CD14-positive monocyte (primary cell): Measurements from ENCODE around the gene NDUFB10. TPM values are rescaled to one million over a fixed set of nuclear protein-coding genes. Genes with fewer than 3 reads are reported as not detected.

Experiments used
- DNase-seq, 3 donors: peaks; one replicate each; pipeline ENCODE4 v3.0.0-alpha.2; 2011 to 2022
- H2AFZ ChIP-seq: 2 replicates; pipeline ENCODE4 v1.6.0; 2012; ENCODE audit warnings: mild to moderate bottlenecking, low read depth, low read length, inconsistent platforms; ENCODE audit not compliant: insufficient read depth, poor library complexity, severe bottlenecking
- H3K27ac ChIP-seq, 2 donors: 1 replicate in 1 of 2; 2 replicates in 1 of 2; pipeline ENCODE4 v1.5.1; 2012 to 2013; ENCODE audit warnings: low read length in 2 of 2, control low read depth in 1 of 2, inconsistent platforms in 1 of 2, low read depth in 1 of 2, mild to moderate bottlenecking in 1 of 2
- H3K27me3 ChIP-seq, 2 donors: one replicate each; pipeline versions ENCODE4 v1.6.0 to v1.6.1; 2011 to 2013; ENCODE audit warnings: low read length in 2 of 2; ENCODE audit not compliant: control insufficient read depth in 2 of 2, insufficient read depth in 2 of 2
- H3K36me3 ChIP-seq, 2 donors: replicated peaks in 1 of 2; 1 replicate in 1 of 2; 2 replicates in 1 of 2; pipeline versions ENCODE4 v1.5.1 to v1.6.1; 2012 to 2013; ENCODE audit warnings: low read length in 2 of 2, control low read depth in 1 of 2, inconsistent platforms in 1 of 2, mild to moderate bottlenecking in 1 of 2; ENCODE audit not compliant: insufficient read depth in 2 of 2, control insufficient read depth in 1 of 2
- H3K4me1 ChIP-seq, 2 donors: 1 replicate in 1 of 2; 2 replicates in 1 of 2; pipeline versions ENCODE4 v1.5.1 to v1.6.1; 2012 to 2013; ENCODE audit warnings: low read length in 2 of 2, control low read depth in 1 of 2, inconsistent platforms in 1 of 2, mild to moderate bottlenecking in 1 of 2, moderate library complexity in 1 of 2; ENCODE audit not compliant: insufficient read depth in 2 of 2, control insufficient read depth in 1 of 2
- H3K4me2 ChIP-seq: replicated peaks from 2 replicates; pipeline ENCODE3; 2012; ENCODE audit warnings: low read length, moderate library complexity, mild to moderate bottlenecking; ENCODE audit not compliant: poor library complexity, severe bottlenecking; ENCODE audit errors: extremely low read depth
- H3K4me3 ChIP-seq, 3 experiments: fragments of 200-600 bp in 1 of 3; sonication (generic) in 1 of 3; replicated peaks in 1 of 3; 1 replicate in 2 of 3; 2 replicates in 1 of 3; pipeline ENCODE4 v1.5.1; 2011 to 2013; ENCODE audit warnings: low read length in 3 of 3, mild to moderate bottlenecking in 3 of 3, control low read depth in 2 of 3, low read depth in 2 of 3, inconsistent platforms in 1 of 3, moderate library complexity in 1 of 3
- H3K79me2 ChIP-seq: 2 replicates; pipeline ENCODE4 v1.6.0; 2012; ENCODE audit warnings: mild to moderate bottlenecking, control low read depth, inconsistent platforms, low read length, moderate library complexity; ENCODE audit not compliant: insufficient read depth
- H3K9ac ChIP-seq: 2 replicates; pipeline ENCODE4 v1.6.0; 2017; ENCODE audit warnings: low read length, mild to moderate bottlenecking; ENCODE audit not compliant: insufficient read depth, poor library complexity, severe bottlenecking
- H3K9me3 ChIP-seq, 2 donors: replicated peaks in 1 of 2; 1 replicate in 1 of 2; 2 replicates in 1 of 2; pipeline versions ENCODE4 v1.5.1 to v1.6.1; 2012 to 2013; ENCODE audit warnings: low read length in 2 of 2, control low read depth in 1 of 2; ENCODE audit not compliant: control insufficient read depth in 1 of 2, insufficient read depth in 1 of 2
- H4K20me1 ChIP-seq: 2 replicates; pipeline ENCODE4 v1.6.0; 2012; ENCODE audit warnings: mild to moderate bottlenecking, low read length, control low read depth, moderate library complexity; ENCODE audit not compliant: insufficient read depth
- H3K27ac Mint-ChIP-seq, 7 donors: one replicate each; pipeline ENCODE4 v1.8.0; 2020; ENCODE audit warnings: mild to moderate bottlenecking in 7 of 7, mixed read lengths in 7 of 7, moderate library complexity in 6 of 7, inconsistent platforms in 2 of 7
- H3K27me3 Mint-ChIP-seq, 3 donors: one replicate each; pipeline ENCODE4 v1.8.0; 2021 to 2022; ENCODE audit warnings: low read depth in 3 of 3, mild to moderate bottlenecking in 3 of 3, mixed read lengths in 3 of 3, moderate library complexity in 3 of 3, inconsistent platforms in 1 of 3
- H3K36me3 Mint-ChIP-seq, 2 donors: one replicate each; pipeline ENCODE4 v1.8.0; 2020; ENCODE audit warnings: mixed read lengths in 2 of 2, inconsistent platforms in 1 of 2, mild to moderate bottlenecking in 1 of 2
- H3K4me1 Mint-ChIP-seq: one replicate; pipeline ENCODE4 v1.8.0; 2020; ENCODE audit warnings: mild to moderate bottlenecking, mixed read lengths
- H3K4me3 Mint-ChIP-seq, 2 donors: one replicate each; pipeline ENCODE4 v1.8.0; 2020; ENCODE audit warnings: mild to moderate bottlenecking in 2 of 2, mixed read lengths in 2 of 2, moderate library complexity in 1 of 2
- H3K9me3 Mint-ChIP-seq, 7 donors: one replicate each; pipeline ENCODE4 v1.8.0; 2020 to 2022; ENCODE audit warnings: mixed read lengths in 7 of 7, mild to moderate bottlenecking in 6 of 7, moderate library complexity in 6 of 7, inconsistent platforms in 2 of 7
- CTCF ChIP-seq: fragments of 200-600 bp; IDR thresholded peaks from one replicate; pipeline ENCODE4 v1.8.0; 2022; ENCODE audit warnings: antibody characterized with exemption, mild to moderate bottlenecking
- WGBS: methylation state at CpG from one replicate; pipeline ENCODE4 v1.1.5; 2013; ENCODE audit warnings: missing lambda C conversion rate; ENCODE audit not compliant: insufficient coverage; 5-methylcytosine and 5-hydroxymethylcytosine counted together
- intact Hi-C, 2 donors: fragments of 100-400 bp; cut with micrococcal nuclease; formaldehyde crosslinking; loops; one replicate each; pipeline versions ENCODE4 v1.15.0 to v1.15.1; 2023
- polyA plus RNA-seq, 3 donors: library from polyadenylated mRNA; depleted of rRNA in 1 of 3; unstranded in 2 of 3; stranded (reverse) in 1 of 3; fragments of 300-500 nt in 2 of 3; fragments of >200 nt in 1 of 3; fragmentation: Illumina TruSeq in 2 of 3; gene quantifications; 1 replicate in 2 of 3; 2 replicates in 1 of 3; pipeline ENCODE4 v1.2.3, GENCODE V29; 2012 to 2021

NDUFB10 gene
- polyA plus RNA-seq, 3 donors = 121 to 215 (median 186) TPM

GRCh38 chr16:1972490-1972877, 13.1 kb downstream of the NDUFB10 start:
- peaks cover 31 to 35% of the 10 kb centered on the region in 2 donors for H3K36me3 Mint-ChIP-seq
- H3K4me2 ChIP-seq = peak overlapping the region; percentile 95
- DNase-seq = no peak
- peak overlapping the region; percentile 99 for H2AFZ ChIP-seq
- no peaks in the 10 kb centered on the region for H3K27me3 ChIP-seq
- peaks cover 0 to 2% (median 0%) of the 10 kb centered on the region in 7 donors for H3K9me3 Mint-ChIP-seq
- H3K4me3 ChIP-seq = peak overlapping the region; percentile 65 to 95 (median 70)
- H3K9ac ChIP-seq = peak overlapping the region; percentile 90
- TF ChIP-seq CTCF = no peak
- H4K20me1 ChIP-seq = no peaks in the 10 kb centered on the region
- peaks cover 18 to 20% of the 10 kb centered on the region in 2 donors for H3K4me1 ChIP-seq
- H3K27ac Mint-ChIP-seq = peak overlapping the region in 6 of 7 donors; percentile 42 to 98 (median 98)
- no peaks in the 10 kb centered on the region for H3K9me3 ChIP-seq
- peaks cover 11% of the 10 kb centered on the region for H3K79me2 ChIP-seq
- H3K36me3 ChIP-seq = peaks cover 33 to 34% of the 10 kb centered on the region in 2 donors
- WGBS = 6% methylated on average over 22 of the region's 22 CpGs
- H3K27ac ChIP-seq = peak overlapping the region in 1 of 2 donors; percentile 95
- peak overlapping the region; percentile 91 for H3K4me3 Mint-ChIP-seq
- H3K4me1 Mint-ChIP-seq = peaks cover 21% of the 10 kb centered on the region
- H3K27me3 Mint-ChIP-seq = peaks cover 0 to 2% (median 1%) of the 10 kb centered on the region in 3 donors
- intact Hi-C loops = no loop called here

DNA sequence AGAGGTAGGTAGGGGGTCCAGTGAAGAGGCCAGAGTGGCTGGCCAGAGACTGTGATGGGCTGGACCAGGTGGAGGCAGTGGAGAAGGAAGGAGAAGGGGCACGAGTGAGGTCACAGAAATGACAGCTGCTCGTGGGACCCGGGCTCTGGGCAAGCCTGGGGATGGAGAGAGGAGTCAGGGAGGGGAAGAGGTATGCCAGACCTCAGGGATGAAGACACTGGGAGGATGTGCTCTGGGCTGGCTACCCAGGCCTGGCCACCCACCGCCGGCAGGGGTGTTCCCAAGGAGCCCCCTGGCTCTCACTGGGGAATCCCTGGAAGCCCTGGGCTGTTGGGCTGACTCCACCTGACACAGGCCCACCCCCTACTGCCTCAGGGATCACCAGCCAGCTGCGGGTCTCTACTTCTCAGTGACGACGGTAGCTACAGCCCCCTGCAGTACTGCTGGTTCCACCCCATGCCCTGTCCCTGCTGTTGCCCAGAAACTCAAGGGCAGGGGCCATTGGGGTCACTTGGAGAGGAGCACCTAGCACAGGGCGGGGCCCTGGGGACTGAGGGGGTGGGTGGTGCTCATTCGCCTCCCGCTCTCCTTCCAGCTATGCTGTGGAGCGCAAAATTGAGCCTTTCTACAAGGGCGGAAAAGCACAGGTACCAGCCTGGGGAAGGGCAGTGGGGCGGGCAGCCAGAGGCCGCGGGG, 14.3 kb downstream of the NDUFB10 start:
- H3K27me3 Mint-ChIP-seq = peaks cover 3 to 11% (median 5%) of the 10 kb centered on the region in 3 donors
- Histone ChIP-seq H3K4me2 (peak overlapping the region; percentile 95), H4K20me1 (peaks cover under 1% of the 10 kb centered on the region), H3K9me3 (no peaks in the 10 kb centered on the region), H2AFZ (no peak overlapping the region), H3K4me3 (no peak overlapping the region), H3K27ac (no peak overlapping the region), H3K36me3 (peaks cover 44 to 46% of the 10 kb centered on the region in 2 donors), H3K4me1 (peaks cover 18 to 20% of the 10 kb centered on the region in 2 donors), H3K27me3 (peaks cover 0 to 4% of the 10 kb centered on the region in 2 donors), H3K9ac (no peak overlapping the region), H3K79me2 (peaks cover 11% of the 10 kb centered on the region)
- peaks cover 0 to 5% (median 0%) of the 10 kb centered on the region in 7 donors for H3K9me3 Mint-ChIP-seq
- 100% methylated on average over 10 of the region's 16 CpGs for WGBS
- peak overlapping the region in 1 of 7 donors; percentile 35 for H3K27ac Mint-ChIP-seq
- TF ChIP-seq CTCF = no peak
- intact Hi-C loops = no loop called here
- H3K4me1 Mint-ChIP-seq = peaks cover 21% of the 10 kb centered on the region
- no peak overlapping the region for H3K4me3 Mint-ChIP-seq
- DNase-seq = no peak
- peaks cover 40 to 46% of the 10 kb centered on the region in 2 donors for H3K36me3 Mint-ChIP-seq
